Right lobe of liver (tissue), 4 donors: ENCODE data around the gene CCL2.

ENCODE experiments used
- POLR2A ChIP-seq: fragments of 450-650 bp; IDR thresholded peaks from one replicate; pipeline ENCODE4 v1.6.1; 2017; ENCODE audit warnings: antibody characterized with exemption, mild to moderate bottlenecking
- TF ChIP-seq, protein P1 (sequence below), 4 donors: fragments of 200-600 bp in 3 of 4; fragments of 450-650 bp in 1 of 4; IDR thresholded peaks; one replicate each; pipeline versions ENCODE4 v1.5.1 to v1.8.0; 2016 to 2022; ENCODE audit warnings: antibody characterized with exemption in 4 of 4, mild to moderate bottlenecking in 2 of 4
- donor health status: DM: no; HTN: no; CAD: no.
- donor health status: DM: no; HTN: no; CAD: no.
- donor health status: DM: no; HTN: yes; CAD: no.

DNA sequence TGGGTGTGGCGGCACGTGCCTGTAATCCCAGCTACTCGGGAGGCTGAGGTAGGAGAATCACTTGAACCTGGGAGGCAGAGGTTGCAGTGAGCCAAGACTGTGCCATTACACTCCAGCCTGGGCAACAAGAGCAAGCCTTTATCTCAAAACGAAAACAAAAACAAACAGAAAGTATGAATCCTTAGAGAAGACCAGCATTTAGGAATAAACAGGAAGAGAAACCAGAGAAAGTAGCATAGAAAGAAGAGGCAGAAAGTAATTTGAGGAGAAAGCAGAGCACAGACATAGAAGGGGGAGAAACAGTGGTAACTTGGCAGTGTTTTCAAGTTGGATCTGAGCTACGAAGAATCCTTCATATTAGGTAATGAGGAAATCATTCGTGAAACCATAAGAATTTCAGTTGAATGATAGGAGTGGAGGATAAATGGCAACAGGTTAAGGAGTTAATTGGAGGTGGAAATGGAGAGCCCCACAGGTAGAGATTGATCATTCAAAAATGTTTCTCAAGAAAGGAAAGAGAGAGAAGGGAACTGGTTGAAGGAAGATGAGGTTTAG lies 9.7 kb upstream of the CCL2 start:
- TF ChIP-seq, protein P1, sequence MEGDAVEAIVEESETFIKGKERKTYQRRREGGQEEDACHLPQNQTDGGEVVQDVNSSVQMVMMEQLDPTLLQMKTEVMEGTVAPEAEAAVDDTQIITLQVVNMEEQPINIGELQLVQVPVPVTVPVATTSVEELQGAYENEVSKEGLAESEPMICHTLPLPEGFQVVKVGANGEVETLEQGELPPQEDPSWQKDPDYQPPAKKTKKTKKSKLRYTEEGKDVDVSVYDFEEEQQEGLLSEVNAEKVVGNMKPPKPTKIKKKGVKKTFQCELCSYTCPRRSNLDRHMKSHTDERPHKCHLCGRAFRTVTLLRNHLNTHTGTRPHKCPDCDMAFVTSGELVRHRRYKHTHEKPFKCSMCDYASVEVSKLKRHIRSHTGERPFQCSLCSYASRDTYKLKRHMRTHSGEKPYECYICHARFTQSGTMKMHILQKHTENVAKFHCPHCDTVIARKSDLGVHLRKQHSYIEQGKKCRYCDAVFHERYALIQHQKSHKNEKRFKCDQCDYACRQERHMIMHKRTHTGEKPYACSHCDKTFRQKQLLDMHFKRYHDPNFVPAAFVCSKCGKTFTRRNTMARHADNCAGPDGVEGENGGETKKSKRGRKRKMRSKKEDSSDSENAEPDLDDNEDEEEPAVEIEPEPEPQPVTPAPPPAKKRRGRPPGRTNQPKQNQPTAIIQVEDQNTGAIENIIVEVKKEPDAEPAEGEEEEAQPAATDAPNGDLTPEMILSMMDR (IDR thresholded peaks at IDR 0.05), result no peak
- TF ChIP-seq POLR2A, result no peak
